Gastrocnemius medialis (tissue), 4 donors: ENCODE results near the gene AGAP2. TPM values are rescaled to one million over a fixed set of nuclear protein-coding genes. Genes with fewer than 3 reads are reported as not detected.
"Not testable (repeated sequence)": the region's sequence is repeated elsewhere in the genome, so short reads cannot be mapped to it uniquely, and the experiment has no call there.

Experiments used
- ATAC-seq, 2 donors: fragments of 150-250 bp; one replicate each; pipeline ENCODE4 v1.9.1; 2016
- DNase-seq, 2 donors: peaks; one replicate each; pipeline ENCODE4 v3.0.0-alpha.2; 2019
- H3K27ac ChIP-seq, 4 donors: fragments of 200-600 bp; sonication (generic); 1 replicate in 1 of 4; 2 replicates in 3 of 4; pipeline ENCODE4 v1.5.1; 2016 to 2018; ENCODE audit warnings: mild to moderate bottlenecking in 2 of 4, moderate library complexity in 1 of 4
- H3K27me3 ChIP-seq, 3 donors: fragments of 200-600 bp; sonication (generic) in 2 of 3; 1 replicate in 1 of 3; 2 replicates in 2 of 3; pipeline versions ENCODE4 v1.5.1 to v1.6.0; 2016 to 2019; ENCODE audit warnings: mild to moderate bottlenecking in 1 of 3, moderate library complexity in 1 of 3
- H3K36me3 ChIP-seq, 2 donors: fragments of 200-600 bp; sonication (generic) in 1 of 2; one replicate each; pipeline ENCODE4 v1.5.1; 2017 to 2018
- H3K4me1 ChIP-seq, 2 donors: fragments of 200-600 bp; sonication (generic) in 1 of 2; one replicate each; pipeline ENCODE4 v1.5.1; 2016 to 2017; ENCODE audit warnings: mild to moderate bottlenecking in 2 of 2
- H3K4me3 ChIP-seq, 4 donors: fragments of 200-600 bp; sonication (generic) in 3 of 4; 1 replicate in 1 of 4; 2 replicates in 3 of 4; pipeline ENCODE4 v1.5.1; 2016 to 2019; ENCODE audit warnings: mild to moderate bottlenecking in 2 of 4
- H3K9me3 ChIP-seq, 3 donors: fragments of 200-600 bp; sonication (generic) in 2 of 3; 1 replicate in 1 of 3; 2 replicates in 2 of 3; pipeline ENCODE4 v1.5.1; 2016 to 2019
- POLR2A ChIP-seq, 2 donors: fragments of 450-650 bp; IDR thresholded peaks; one replicate each; pipeline ENCODE4 v1.6.1; 2017; ENCODE audit warnings: antibody characterized with exemption in 2 of 2, mild to moderate bottlenecking in 2 of 2, moderate library complexity in 2 of 2
- in situ Hi-C, 4 donors: fragments of 200-750 bp; cut with MboI; loops; one replicate each; pipeline versions ENCODE4 v1.15.0 to v1.8.0; 2017; ENCODE audit warnings: low sequenced_read_pairs in 4 of 4
- intact Hi-C: fragments of 100-400 bp; cut with DNase I; formaldehyde crosslinking; loops from one replicate; pipeline ENCODE4 v1.15.1; 2023; ENCODE audit warnings: low total_unique reads
- total RNA-seq, 4 donors: library from RNA; depleted of rRNA; stranded (reverse); fragments of >200 nt; gene quantifications; one replicate each; pipeline versions ENCODE4 v1.1.0 to v1.2.3, GENCODE V29; 2016
- TF ChIP-seq, protein P1 (sequence below), 5 experiments: fragments of 450-650 bp in 3 of 5; fragments of 200-600 bp in 2 of 5; sonication (generic) in 2 of 5; IDR thresholded peaks in 4 of 5; conservative IDR thresholded peaks in 1 of 5; 1 replicate in 4 of 5; 2 replicates in 1 of 5; pipeline ENCODE4 v1.5.1; 2016 to 2019; ENCODE audit warnings: antibody characterized with exemption in 5 of 5, mild to moderate bottlenecking in 3 of 5, moderate library complexity in 3 of 5

Gene AGAP2
- total RNA-seq, 4 donors from 2014 or later, result 1.8 to 5.4 (median 3.7) TPM

DNA sequence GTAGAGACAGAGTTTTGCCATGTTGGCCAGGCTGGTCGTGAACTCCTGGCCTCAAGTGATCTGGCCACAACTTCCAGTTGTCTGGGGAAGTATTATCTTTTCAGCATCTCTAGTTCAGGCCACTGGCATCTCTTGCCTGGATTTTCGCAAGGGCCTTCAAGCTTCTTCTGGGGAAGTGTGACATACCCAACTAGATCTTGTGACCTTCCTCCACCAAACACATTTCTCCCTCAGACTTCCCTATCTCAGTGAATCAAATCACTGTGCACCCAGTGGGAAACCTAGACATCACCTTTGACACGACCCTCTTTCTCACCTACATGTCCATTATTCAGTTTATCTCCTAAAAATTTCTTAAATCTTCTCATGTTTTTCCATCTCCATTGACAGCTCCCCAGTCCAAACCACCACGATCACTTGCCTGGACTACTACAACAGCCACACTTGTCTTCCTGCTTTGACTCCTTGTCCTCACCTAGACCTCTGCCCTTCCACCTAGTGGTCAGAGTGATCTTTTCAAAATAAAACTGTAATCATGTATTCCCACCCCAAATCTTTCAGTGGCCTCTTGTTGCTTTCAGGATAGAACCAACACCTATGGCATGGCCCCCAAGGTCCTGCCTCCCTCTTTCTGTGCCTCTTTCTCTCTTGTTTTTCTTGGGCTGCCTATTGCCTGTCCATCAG, 37.2 kb upstream of the AGAP2 start:
- intact Hi-C loops, result no loop called here

DNA sequence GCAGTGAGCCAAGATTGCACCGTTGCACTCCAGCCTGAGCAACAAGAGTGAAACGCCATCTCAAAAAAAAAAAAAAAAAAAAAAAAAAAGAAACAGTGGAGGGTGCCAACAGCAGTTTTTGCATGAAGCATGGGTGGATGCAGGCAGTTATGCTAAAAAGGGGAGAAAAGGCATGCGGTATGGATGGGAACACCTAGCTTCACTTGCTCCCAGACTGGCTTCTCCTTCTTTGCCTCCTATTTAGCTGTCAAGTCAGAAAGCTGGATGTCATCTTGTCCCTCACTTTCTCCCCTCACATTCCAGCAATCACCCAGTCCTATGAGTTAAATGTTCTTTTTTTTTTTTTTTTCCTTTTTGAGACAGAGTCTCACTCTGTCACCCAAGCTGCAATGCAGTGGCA, 36.5 kb upstream of the AGAP2 start:
- Histone ChIP-seq H3K4me3 (no peak overlapping the region), H3K27ac (no peak overlapping the region), H3K9me3 (no peaks in the 10 kb centered on the region), H3K36me3 (peaks cover 0 to 14% of the 10 kb centered on the region in 2 donors), H3K4me1 (peaks cover 15 to 19% of the 10 kb centered on the region in 2 donors), H3K27me3 (no peaks in the 10 kb centered on the region)
- DNase-seq (no peak), ATAC-seq (no peak)
- TF ChIP-seq POLR2A (IDR thresholded peaks at IDR 0.05), result no peak
- TF ChIP-seq, protein P1, sequence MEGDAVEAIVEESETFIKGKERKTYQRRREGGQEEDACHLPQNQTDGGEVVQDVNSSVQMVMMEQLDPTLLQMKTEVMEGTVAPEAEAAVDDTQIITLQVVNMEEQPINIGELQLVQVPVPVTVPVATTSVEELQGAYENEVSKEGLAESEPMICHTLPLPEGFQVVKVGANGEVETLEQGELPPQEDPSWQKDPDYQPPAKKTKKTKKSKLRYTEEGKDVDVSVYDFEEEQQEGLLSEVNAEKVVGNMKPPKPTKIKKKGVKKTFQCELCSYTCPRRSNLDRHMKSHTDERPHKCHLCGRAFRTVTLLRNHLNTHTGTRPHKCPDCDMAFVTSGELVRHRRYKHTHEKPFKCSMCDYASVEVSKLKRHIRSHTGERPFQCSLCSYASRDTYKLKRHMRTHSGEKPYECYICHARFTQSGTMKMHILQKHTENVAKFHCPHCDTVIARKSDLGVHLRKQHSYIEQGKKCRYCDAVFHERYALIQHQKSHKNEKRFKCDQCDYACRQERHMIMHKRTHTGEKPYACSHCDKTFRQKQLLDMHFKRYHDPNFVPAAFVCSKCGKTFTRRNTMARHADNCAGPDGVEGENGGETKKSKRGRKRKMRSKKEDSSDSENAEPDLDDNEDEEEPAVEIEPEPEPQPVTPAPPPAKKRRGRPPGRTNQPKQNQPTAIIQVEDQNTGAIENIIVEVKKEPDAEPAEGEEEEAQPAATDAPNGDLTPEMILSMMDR (IDR thresholded peaks at IDR 0.05 in 4 of 5, conservative IDR thresholded peaks at IDR 0.05 in 1 of 5), result no peak
- intact Hi-C loops, result no loop called here
- in situ Hi-C loops, result no loop called here

More for the DNA sequence above, 37.2 kb upstream of the AGAP2 start:
- Histone ChIP-seq H3K4me1 (peaks cover 15 to 19% of the 10 kb centered on the region in 2 donors), H3K9me3 (no peaks in the 10 kb centered on the region), H3K36me3 (peaks cover 0 to 12% of the 10 kb centered on the region in 2 donors), H3K27ac (no peak overlapping the region), H3K4me3 (no peak overlapping the region), H3K27me3 (no peaks in the 10 kb centered on the region)
- in situ Hi-C loops, result no loop called here
- TF ChIP-seq, protein P1 (IDR thresholded peaks at IDR 0.05 in 4 of 5, conservative IDR thresholded peaks at IDR 0.05 in 1 of 5), result no peak
- TF ChIP-seq POLR2A (IDR thresholded peaks at IDR 0.05), result no peak
- DNase-seq, result no peak
- ATAC-seq, result no peak

DNA sequence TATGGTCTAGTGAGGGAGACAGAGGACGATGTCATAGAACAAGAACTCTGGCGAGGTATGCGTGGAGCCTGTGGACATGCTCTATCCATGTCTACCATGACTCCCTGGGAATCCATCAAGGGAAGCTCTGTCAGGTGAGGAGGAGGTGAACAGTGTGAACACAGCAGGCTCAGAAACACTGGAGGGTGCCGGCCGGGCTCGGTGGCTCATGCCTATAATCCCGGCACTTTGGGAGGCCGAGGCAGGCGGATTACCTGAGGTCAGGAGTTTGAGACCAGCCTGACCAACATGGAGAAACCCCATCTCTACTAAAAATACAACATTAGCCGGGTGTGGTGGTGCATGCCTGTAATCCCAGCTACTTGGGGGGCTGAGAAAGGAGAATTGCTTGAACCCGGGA, 36.1 kb upstream of the AGAP2 start:
- Histone ChIP-seq H3K36me3 (peaks cover 0 to 18% of the 10 kb centered on the region in 2 donors), H3K4me1 (peaks cover 15 to 19% of the 10 kb centered on the region in 2 donors)
- ATAC-seq, H3K9me3 ChIP-seq, DNase-seq, H3K4me3 ChIP-seq, intact Hi-C loops, H3K27me3 ChIP-seq, H3K27ac ChIP-seq, in situ Hi-C loops: not testable (repeated sequence)

DNA sequence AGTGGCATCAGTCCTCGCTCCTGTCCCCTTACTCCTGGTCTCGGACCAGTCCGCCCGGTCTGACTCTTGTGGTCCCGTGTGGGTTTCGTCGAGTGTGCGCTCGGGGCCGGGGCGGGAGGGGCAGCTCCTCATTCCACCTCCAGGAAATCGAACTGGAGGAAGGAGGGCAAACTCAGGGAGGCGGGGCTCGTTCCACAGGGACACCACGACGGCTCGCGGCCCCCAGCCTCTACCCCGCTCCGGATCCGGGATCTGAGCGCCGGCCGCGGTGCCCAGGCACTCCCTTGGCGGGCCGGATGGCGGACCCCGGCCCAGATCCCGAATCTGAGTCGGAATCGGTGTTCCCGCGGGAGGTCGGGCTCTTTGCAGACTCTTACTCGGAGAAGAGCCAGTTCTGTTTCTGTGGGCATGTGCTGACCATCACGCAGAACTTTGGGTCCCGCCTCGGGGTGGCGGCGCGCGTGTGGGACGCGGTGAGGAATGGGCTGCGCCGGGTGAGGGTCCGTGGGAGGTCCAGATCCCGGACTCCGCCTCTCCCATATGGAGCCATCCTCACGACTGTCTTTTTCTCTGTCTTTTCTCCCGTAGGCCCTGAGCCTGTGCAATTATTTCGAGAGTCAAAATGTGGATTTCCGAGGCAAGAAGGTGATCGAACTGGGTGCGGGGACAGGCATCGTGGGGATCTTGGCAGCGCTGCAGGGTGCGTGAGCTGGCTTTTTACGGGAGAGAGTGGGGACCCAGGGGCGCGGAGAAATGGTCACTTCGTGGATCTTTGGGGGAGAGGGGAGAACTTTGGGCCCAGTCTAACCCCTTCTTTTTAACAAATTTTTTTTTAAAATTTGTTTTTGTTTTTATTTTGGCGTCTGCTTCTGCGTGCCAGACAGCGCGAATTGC, 34.1 kb upstream of the AGAP2 start, which contains the start of gene EEF1AKMT3:
Gene EEF1AKMT3 (plus strand): TSS at position 186 of the 894 bp plus-strand sequence. CDS start 111 bp downstream, at position 297.
- TF ChIP-seq POLR2A (IDR thresholded peaks at IDR 0.05), result no peak
- TF ChIP-seq, protein P1 (IDR thresholded peaks at IDR 0.05 in 4 of 5, conservative IDR thresholded peaks at IDR 0.05 in 1 of 5), result no peak
- H3K27me3 ChIP-seq, result no peaks in the 10 kb centered on the region
- peaks cover 15 to 19% of the 10 kb centered on the region in 2 donors for H3K4me1 ChIP-seq
- peak within 1 kb of the TSS; percentile 79 to 97 (median 90) for H3K4me3 ChIP-seq
- peaks cover 0 to 36% of the 10 kb centered on the region in 2 donors for H3K36me3 ChIP-seq
- ATAC-seq, result peak; percentile 65 to 73
- intact Hi-C loops (loop anchor here (1.0 to 2.0 kb wide), 2 partner anchors 10 to 20 kb away; partner anchors contain the start of genes CDK4 and TSFM), in situ Hi-C loops (no loop called here)
- DNase-seq, result peak; percentile 36 to 42
- H3K9me3 ChIP-seq, result no peaks in the 10 kb centered on the region
- H3K27ac ChIP-seq, result peak within 1 kb of the TSS; percentile 84 to 94 (median 87)
